PC-3 (cell line): ENCODE measurements around the gene DMD.

Experiments
- CTCF ChIP-seq: fragments of 300-600 bp; sonication (generic); conservative IDR thresholded peaks from 2 replicates; pipeline ENCODE4 v1.5.1; 2017; ENCODE audit warnings: antibody characterized with exemption, low read depth, mild to moderate bottlenecking, low read length
- EZH2 ChIP-seq: fragments of 300-600 bp; sonication (generic); IDR thresholded peaks from one replicate; pipeline ENCODE4 v1.6.1; 2017; ENCODE audit warnings: antibody characterized with exemption, mild to moderate bottlenecking, low read length; ENCODE audit not compliant: unreplicated experiment
- EZH2phosphoT487 ChIP-seq: fragments of 300-600 bp; sonication (generic); IDR thresholded peaks from 2 replicates; pipeline ENCODE4 v1.6.1; 2018; ENCODE audit warnings: mild to moderate bottlenecking, antibody characterized with exemption, low read length, borderline replicate concordance

GRCh38 chrX:31433856-31434255, 1777.5 kb downstream of the DMD start:
- no peak for TF ChIP-seq CTCF
- TF ChIP-seq EZH2: no peak
- TF ChIP-seq EZH2phosphoT487: no peak
